Endothelial cell of umbilical vein (primary cell): ENCODE results near the gene SPON1. TPM values are rescaled to one million over a fixed set of nuclear protein-coding genes. Genes with fewer than 3 reads are reported as not detected.

Experiments
- BruUV-seq: library from RNA; stranded (reverse); fragments of 400-500 nt; replicated peaks from 2 replicates; lab custom pipeline; 2021; lab: Mats Ljungman, UMichigan
- CTCF ChIA-PET: fragments of 300-600, 350-600 bp; sonication (Branson Sonifier 250); formaldehyde crosslinking; loops from one replicate; lab custom pipeline; 2021; ENCODE audit warnings: antibody characterized with exemption, inconsistent platforms; lab: Charles Lee
- POLR2A ChIA-PET: fragments of 300-600, 350-600 bp; sonication (Branson Sonifier 250); formaldehyde crosslinking; loops from one replicate; lab custom pipeline; 2021; ENCODE audit warnings: antibody characterized with exemption, inconsistent platforms; lab: Charles Lee
- DNase-seq: peaks from one replicate; pipeline ENCODE4 v3.0.0-alpha.2; 2011; ENCODE audit warnings: low read depth, low spot score
- FAIRE-seq: peaks from 2 replicates; lab custom pipeline; 2011; peaks lifted over from hg19 to GRCh38; lab: Jason Lieb, UNC
- H2AFZ ChIP-seq: 2 replicates; pipeline ENCODE4 v1.6.0; 2012; ENCODE audit warnings: low read depth, low read length, control low read depth, inconsistent platforms
- H3K27ac ChIP-seq: 2 replicates; pipeline ENCODE4 v1.5.1; 2011; ENCODE audit warnings: low read depth, mild to moderate bottlenecking, control low read depth, low read length, moderate library complexity; ENCODE audit not compliant: insufficient read depth
- H3K27me3 ChIP-seq, 2 experiments: 2 replicates each; pipeline versions ENCODE4 v1.6.0 to v1.6.1; 2011; ENCODE audit warnings: low read length in 2 of 2, mixed read lengths in 1 of 2; ENCODE audit not compliant: control insufficient read depth in 2 of 2, insufficient read depth in 2 of 2
- H3K36me3 ChIP-seq, 2 experiments: 2 replicates in 1 of 2; 3 replicates in 1 of 2; pipeline ENCODE4 v1.5.1; 2011; ENCODE audit warnings: low read length in 2 of 2, mild to moderate bottlenecking in 1 of 2, moderate library complexity in 1 of 2; ENCODE audit not compliant: control insufficient read depth in 2 of 2, insufficient read depth in 2 of 2; ENCODE audit errors: extremely low read depth in 1 of 2
- H3K4me1 ChIP-seq: 3 replicates; pipeline ENCODE4 v1.5.1; 2011; ENCODE audit warnings: mild to moderate bottlenecking, low read length; ENCODE audit not compliant: control insufficient read depth, insufficient read depth; ENCODE audit errors: extremely low read depth
- H3K4me2 ChIP-seq: 2 replicates; pipeline ENCODE4 v1.6.1; 2011; ENCODE audit warnings: low read length, control low read depth, mixed read lengths; ENCODE audit not compliant: insufficient read depth
- H3K4me3 ChIP-seq, 3 experiments: fragments of 200-600 bp in 1 of 3; sonication (generic), shearing (Covaris generic) in 1 of 3; replicated peaks in 1 of 3; 2 replicates each; pipeline ENCODE4 v1.5.1; 2011 to 2016; ENCODE audit warnings: control low read depth in 3 of 3, low read length in 3 of 3, mild to moderate bottlenecking in 2 of 3, inconsistent platforms in 1 of 3, low read depth in 1 of 3, moderate library complexity in 1 of 3; ENCODE audit not compliant: insufficient read depth in 1 of 3
- H3K79me2 ChIP-seq: 2 replicates; pipeline ENCODE4 v1.6.0; 2012; ENCODE audit warnings: low read length, inconsistent platforms; ENCODE audit not compliant: control insufficient read depth, insufficient read depth
- H3K9ac ChIP-seq: replicated peaks from 2 replicates; pipeline ENCODE3; 2011; ENCODE audit warnings: low read length, control low read depth; ENCODE audit not compliant: insufficient read depth; ENCODE audit errors: extremely low read depth
- H3K9me1 ChIP-seq: replicated peaks from 3 replicates; pipeline ENCODE4 v1.6.0; 2011; ENCODE audit warnings: mild to moderate bottlenecking, low read length; ENCODE audit not compliant: control insufficient read depth, insufficient read depth; ENCODE audit errors: extremely low read depth
- H3K9me3 ChIP-seq: replicated peaks from 2 replicates; pipeline ENCODE4 v1.5.1; 2012; ENCODE audit warnings: low read length, inconsistent platforms; ENCODE audit not compliant: control insufficient read depth, insufficient read depth
- H4K20me1 ChIP-seq: replicated peaks from 2 replicates; pipeline ENCODE3; 2011; ENCODE audit warnings: mild to moderate bottlenecking, low read length; ENCODE audit not compliant: control insufficient read depth, insufficient read depth; ENCODE audit errors: extremely low read depth
- EZH2 ChIP-seq: IDR thresholded peaks from 2 replicates; pipeline ENCODE4 v1.6.1; 2012; ENCODE audit warnings: borderline replicate concordance, low read depth, mild to moderate bottlenecking, moderate library complexity, low read length, inconsistent platforms; ENCODE audit not compliant: severe bottlenecking
- FOS ChIP-seq: IDR thresholded peaks from 2 replicates; pipeline ENCODE4 v1.6.1; 2011; ENCODE audit warnings: mild to moderate bottlenecking, low read length, moderate library complexity, borderline replicate concordance; ENCODE audit not compliant: insufficient read depth
- GATA2 ChIP-seq: IDR thresholded peaks from 2 replicates; pipeline ENCODE4 v1.7.0; 2011; ENCODE audit warnings: low read depth, mild to moderate bottlenecking, moderate library complexity, mixed read lengths, low read length; ENCODE audit not compliant: insufficient read length, insufficient read depth
- JUN ChIP-seq: IDR thresholded peaks from 2 replicates; pipeline ENCODE4 v1.6.1; 2011; ENCODE audit warnings: borderline replicate concordance, low read depth; ENCODE audit not compliant: insufficient read length, insufficient read depth
- MYC ChIP-seq: IDR thresholded peaks from one replicate; pipeline ENCODE4 v1.6.1; 2011; ENCODE audit warnings: mild to moderate bottlenecking, low read depth, low read length
- POLR2A ChIP-seq: IDR thresholded peaks from 2 replicates; pipeline ENCODE4 v1.6.1; 2012; ENCODE audit warnings: low read depth, mild to moderate bottlenecking, control low read depth, low read length
- POLR2AphosphoS5 ChIP-seq: IDR thresholded peaks from 2 replicates; pipeline ENCODE4 v1.6.1; 2012; ENCODE audit warnings: low read depth, mild to moderate bottlenecking, control low read depth, low read length, moderate library complexity; ENCODE audit not compliant: insufficient read depth
- dilution Hi-C: fragments of 300-500 bp; cut with MboI; formaldehyde crosslinking; loops from one replicate; pipeline ENCODE4 v1.15.0; 2019; ENCODE audit warnings: low sequenced_read_pairs; ENCODE audit not compliant: extremely low pct_ligation_motif_present
- intact Hi-C: fragments of 100-400 bp; cut with micrococcal nuclease; formaldehyde crosslinking; loops from one replicate; pipeline ENCODE4 v1.10.0; 2022
- polyA plus RNA-seq, 4 experiments: library from polyadenylated mRNA; depleted of rRNA in 3 of 4; stranded (reverse) in 3 of 4; unstranded in 1 of 4; fragments of >200 nt; gene quantifications; 2 replicates each; pipeline versions ENCODE4 v1.2.1 to v1.2.3, GENCODE V29; 2011 to 2012; ENCODE audit warnings: missing spikeins in 1 of 4
- total RNA-seq: library from RNA; stranded (reverse); gene quantifications from 2 replicates; pipeline ENCODE4 v1.2.3, GENCODE V29; 2021
- TF ChIP-seq, protein P1 (sequence below), 2 donors: IDR thresholded peaks; 1 replicate in 1 of 2; 2 replicates in 1 of 2; pipeline ENCODE4 v1.5.1; 2011; ENCODE audit warnings: low read length in 2 of 2, mild to moderate bottlenecking in 2 of 2, moderate library complexity in 2 of 2, control low read depth in 1 of 2, inconsistent platforms in 1 of 2, low read depth in 1 of 2; ENCODE audit not compliant: insufficient read depth in 1 of 2; ENCODE audit errors: extremely low read depth in 1 of 2
- TF ChIP-seq, protein P2 (sequence below): IDR thresholded peaks from 2 replicates; pipeline ENCODE4 v1.6.1; 2011; ENCODE audit not compliant: insufficient read depth, insufficient read length

The SPON1 gene
- total and polyA plus RNA-seq, 2 donors (not counting 3 experiments of a cell fraction or from before 2014, with no cell fraction given): 0.31 TPM; not detected in 1

DNA sequence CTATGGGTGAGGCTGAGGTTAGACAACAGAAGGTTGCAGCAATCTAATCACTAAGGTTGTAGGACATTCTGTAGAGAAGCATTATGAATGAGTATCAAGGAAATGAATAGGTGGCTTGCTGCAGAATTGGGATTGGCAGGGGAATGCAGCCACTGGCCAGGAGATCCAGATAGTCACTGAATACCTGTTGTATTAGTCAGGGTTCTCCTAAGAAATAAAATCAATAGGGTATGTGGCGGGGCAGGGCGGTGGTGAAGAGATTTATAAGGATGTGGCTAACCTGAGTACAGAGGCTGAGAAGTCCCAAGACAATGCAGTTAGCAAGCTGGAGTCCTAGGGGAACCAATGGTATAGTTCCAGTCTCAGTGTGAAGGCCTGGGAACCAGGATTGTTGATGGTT, 163.0 kb downstream of the SPON1 start:
- intact Hi-C loops: no loop called here
- Histone ChIP-seq H3K4me2 (no peak overlapping the region), H3K4me1 (no peaks in the 10 kb centered on the region), H3K79me2 (no peaks in the 10 kb centered on the region), H4K20me1 (no peaks in the 10 kb centered on the region), H3K9me1 (no peaks in the 10 kb centered on the region), H3K9me3 (no peaks in the 10 kb centered on the region), H3K36me3 (no peaks in the 10 kb centered on the region), H3K27me3 (no peaks in the 10 kb centered on the region), H3K4me3 (no peak overlapping the region), H3K9ac (no peak overlapping the region), H2AFZ (no peak overlapping the region), H3K27ac (no peak overlapping the region)
- BruUV-seq: no TSS peak
- no peak for TF ChIP-seq FOS
- no peak for TF ChIP-seq MYC
- ChIA-PET POLR2A (no interaction called here), CTCF (no interaction called here)
- dilution Hi-C loops: no loop called here
- DNase-seq (no peak), FAIRE-seq (no peak)

DNA sequence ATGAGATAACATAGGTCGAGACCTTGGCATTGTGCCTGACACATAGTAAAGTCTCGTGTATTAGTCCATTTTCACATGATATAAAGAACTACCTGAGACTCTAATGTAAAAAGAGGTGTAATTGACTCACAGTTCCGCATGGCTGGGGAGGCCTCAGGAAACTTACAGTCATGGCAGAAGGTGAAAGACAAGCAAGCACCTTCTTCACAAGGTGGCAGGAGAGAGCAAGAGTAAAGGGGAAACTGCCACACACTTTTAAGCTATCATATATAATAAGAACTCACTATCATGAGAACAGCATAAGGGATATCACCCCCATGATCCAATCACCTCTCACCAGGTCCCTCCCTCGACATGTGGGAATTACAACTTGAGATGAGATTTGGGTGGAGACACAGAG, 165.2 kb downstream of the SPON1 start:
- ChIA-PET POLR2A (no interaction called here), CTCF (interaction anchor here (2.0 kb wide), 1 partner anchor 21 kb away, joined by 5 read pairs; no protein-coding TSS in a partner anchor)
- Histone ChIP-seq H3K9ac (no peak overlapping the region), H3K9me3 (no peaks in the 10 kb centered on the region), H3K27me3 (no peaks in the 10 kb centered on the region), H3K79me2 (no peaks in the 10 kb centered on the region), H3K4me2 (no peak overlapping the region), H3K4me1 (no peaks in the 10 kb centered on the region), H3K27ac (no peak overlapping the region), H3K4me3 (no peak overlapping the region), H2AFZ (no peak overlapping the region), H3K36me3 (no peaks in the 10 kb centered on the region), H3K9me1 (no peaks in the 10 kb centered on the region), H4K20me1 (no peaks in the 10 kb centered on the region)
- DNase-seq (no peak), FAIRE-seq (no peak)
- dilution Hi-C loops: no loop called here
- intact Hi-C loops: no loop called here
- no TSS peak for BruUV-seq
- TF ChIP-seq JUN (no peak), EZH2 (no peak), GATA2 (no peak), FOS (no peak), MYC (no peak), POLR2A (no peak), POLR2AphosphoS5 (no peak)
- TF ChIP-seq, protein P1, sequence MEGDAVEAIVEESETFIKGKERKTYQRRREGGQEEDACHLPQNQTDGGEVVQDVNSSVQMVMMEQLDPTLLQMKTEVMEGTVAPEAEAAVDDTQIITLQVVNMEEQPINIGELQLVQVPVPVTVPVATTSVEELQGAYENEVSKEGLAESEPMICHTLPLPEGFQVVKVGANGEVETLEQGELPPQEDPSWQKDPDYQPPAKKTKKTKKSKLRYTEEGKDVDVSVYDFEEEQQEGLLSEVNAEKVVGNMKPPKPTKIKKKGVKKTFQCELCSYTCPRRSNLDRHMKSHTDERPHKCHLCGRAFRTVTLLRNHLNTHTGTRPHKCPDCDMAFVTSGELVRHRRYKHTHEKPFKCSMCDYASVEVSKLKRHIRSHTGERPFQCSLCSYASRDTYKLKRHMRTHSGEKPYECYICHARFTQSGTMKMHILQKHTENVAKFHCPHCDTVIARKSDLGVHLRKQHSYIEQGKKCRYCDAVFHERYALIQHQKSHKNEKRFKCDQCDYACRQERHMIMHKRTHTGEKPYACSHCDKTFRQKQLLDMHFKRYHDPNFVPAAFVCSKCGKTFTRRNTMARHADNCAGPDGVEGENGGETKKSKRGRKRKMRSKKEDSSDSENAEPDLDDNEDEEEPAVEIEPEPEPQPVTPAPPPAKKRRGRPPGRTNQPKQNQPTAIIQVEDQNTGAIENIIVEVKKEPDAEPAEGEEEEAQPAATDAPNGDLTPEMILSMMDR (IDR thresholded peaks at IDR 0.05; ENCODE audit: extremely low read depth in 1 of 2, insufficient read depth in 1 of 2, low read depth in 1 of 2, low read length in 2 of 2): no peak
- TF ChIP-seq, protein P2, sequence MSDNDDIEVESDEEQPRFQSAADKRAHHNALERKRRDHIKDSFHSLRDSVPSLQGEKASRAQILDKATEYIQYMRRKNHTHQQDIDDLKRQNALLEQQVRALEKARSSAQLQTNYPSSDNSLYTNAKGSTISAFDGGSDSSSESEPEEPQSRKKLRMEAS: no peak
